Measurements from ENCODE around the gene NCK2. TPM values are rescaled to one million over a fixed set of nuclear protein-coding genes. Genes with fewer than 3 reads are reported as not detected.

The NCK2 gene
- total and polyA plus RNA-seq, 10 of the 15 experiments (the other 5 are each of a cell fraction or from before 2014, with no cell fraction given) = 1.2 to 30.9 (median 14.1) TPM

GRCh38 chr2:105796131-105796638 is 51.5 kb downstream of the NCK2 start:
- no peak for FAIRE-seq
- peak overlapping the region; percentile 82 for H3K4me2 ChIP-seq (ENCODE audit: control insufficient read depth, insufficient read depth)
- intact Hi-C loops (cut with micrococcal nuclease; ENCODE audit: unreplicated experiment) = loop anchor here (2.0 to 5.0 kb wide), 2 partner anchors 47 to 76 kb away; no protein-coding TSS in a partner anchor

More at GRCh38 chr2:105796131-105796638, 51.5 kb downstream of the NCK2 start:
- under 1% methylated on average over 6 of the region's 6 CpGs for WGBS (ENCODE audit: insufficient coverage, insufficient replicate concordance, low lambda C conversion rate, missing lambda C conversion rate)
- Histone ChIP-seq H3K9ac (ENCODE audit: control insufficient read depth, insufficient read depth, low read length) (peak overlapping the region; percentile 74), H2AFZ (ENCODE audit: control insufficient read depth, low read depth, low read length) (peak overlapping the region; percentile 43), H3K4me3 (peak overlapping the region; percentile 12; the same call in 1 of the 2 replicates), H3K9me3 (replicated peaks; ENCODE audit: control insufficient read depth, insufficient read depth, low read length) (no peaks in the 10 kb centered on the region), H3K27me3 (replicated peaks in 1 of 2; ENCODE audit: control insufficient read depth in 2 of 2, insufficient read depth in 2 of 2, low read length in 1 of 2) (no peaks in the 10 kb centered on the region), H4K20me1 (ENCODE audit: control insufficient read depth, insufficient read depth) (no peaks in the 10 kb centered on the region), H3K4me1 (ENCODE audit: control insufficient read depth, insufficient read depth, low read length) (peaks cover 56% of the 10 kb centered on the region), H3K36me3 (ENCODE audit: control insufficient read depth in 2 of 2, insufficient read depth in 2 of 2, low read length in 1 of 2) (no peaks in the 10 kb centered on the region), H3K27ac (ENCODE audit: control insufficient read depth, insufficient read depth) (peak overlapping the region; percentile 96), H3K79me2 (ENCODE audit: control insufficient read depth, insufficient read depth, low read length) (peaks cover 93% of the 10 kb centered on the region)
- ChIA-PET CTCF (interaction anchor here (1.0 to 3.5 kb wide), 3 partner anchors 7 to 47 kb away, joined by 3 to 24 read pairs (median 4); no protein-coding TSS in a partner anchor), RAD21 (ENCODE audit: unreplicated experiment) (interaction anchor here (1.2 to 4.6 kb wide), 5 partner anchors 13 to 49 kb away, joined by 3 to 40 read pairs (median 26); no protein-coding TSS in a partner anchor), SMC1A (ENCODE audit: uncharacterized antibody, unreplicated experiment) (interaction anchor here (0.8 to 9.9 kb wide), 12 partner anchors 8 to 61 kb away, joined by 3 to 93 read pairs (median 4); no protein-coding TSS in a partner anchor), POLR2A (interaction anchor here (5.9 kb wide), 1 partner anchor 14 kb away, joined by 27 read pairs; no protein-coding TSS in a partner anchor)
- BruUV-seq (replicated peaks) = no TSS peak
- ATAC-seq = peak; percentile 61
- in situ Hi-C loops (cut with MboI) = no loop called here
- TF ChIP-seq RUNX3 (IDR thresholded peaks at IDR 0.05; ENCODE audit: low read length) (peak; percentile 25; the same call in 1 of the 2 replicates), SIX5 (IDR thresholded peaks at IDR 0.05; ENCODE audit: low read depth, low read length, severe bottlenecking) (no peak), CUX1 (IDR thresholded peaks at IDR 0.05; ENCODE audit: insufficient replicate concordance, low read depth, low read length) (no peak), PAX5 (IDR thresholded peaks at IDR 0.05; ENCODE audit: borderline replicate concordance, low read depth, low read length) (no peak), ZNF622 (IDR thresholded peaks at IDR 0.05) (no peak), PAX8 (IDR thresholded peaks at IDR 0.05) (no peak), EED (IDR thresholded peaks at IDR 0.05; ENCODE audit: low read depth) (0 out of 2 replicates have a peak, but pooled peaks have one; percentile 17), EZH2 (IDR thresholded peaks at IDR 0.05; ENCODE audit: borderline replicate concordance, control insufficient read depth, low read depth, low read length) (no peak), FOXM1 (IDR thresholded peaks at IDR 0.05; ENCODE audit: low read depth, low read length) (no peak), BMI1 (IDR thresholded peaks at IDR 0.05; ENCODE audit: borderline replicate concordance) (no peak), WRNIP1 (IDR thresholded peaks at IDR 0.05; ENCODE audit: borderline replicate concordance, low read depth, low read length) (0 out of 2 replicates have a peak, but pooled peaks have one; percentile 42)
- DNase-seq (ENCODE audit: low read depth, low spot score) = no peak

All from GM12878 (cell line).